ENCODE measurements around the gene DLGAP1.

GRCh38 chr18:3723554-3723953 is 731.6 kb downstream of the DLGAP1 start:
- no peak for TF ChIP-seq CTCF (IDR thresholded peaks at IDR 0.05; ENCODE audit: insufficient read depth, low read length)
- peak; percentile 21 for TF ChIP-seq REST (IDR thresholded peaks at IDR 0.05; ENCODE audit: insufficient replicate concordance, low read depth)
- no peak for TF ChIP-seq GABPA (IDR thresholded peaks at IDR 0.05; ENCODE audit: low read depth)
- TF ChIP-seq SPI1 (IDR thresholded peaks at IDR 0.05; ENCODE audit: borderline replicate concordance, low read depth): no peak

All from HL-60 (cell line).